ENCODE results near the gene RETREG3.

GRCh38 chr17:42573095-42573494, 36.1 kb downstream of the RETREG3 start:
- TF ChIP-seq CTCF (IDR thresholded peaks at IDR 0.05) (no peak), EZH2 (IDR thresholded peaks at IDR 0.05; ENCODE audit: borderline replicate concordance, insufficient read depth, low read depth, low read length, poor library complexity, severe bottlenecking) (no peak)

All from B cell (primary cell).